ENCODE data around the gene HHLA2.
"Not testable (repeated sequence)": the region's sequence is repeated elsewhere in the genome, so short reads cannot be mapped to it uniquely, and the experiment has no call there.

HHLA2 gene

GRCh38 chr3:108343491-108343890 is 47.1 kb downstream of the HHLA2 start:
- no peak for DNase-seq

GRCh38 chr3:108345492-108346205 is 49.3 kb downstream of the HHLA2 start:
- DNase-seq: no peak

- no peak for DNase-seq
Observed at GRCh38 chr3:108346301-108347227, 50.2 kb downstream of the HHLA2 start.

GRCh38 chr3:108352176-108352575 is 55.8 kb downstream of the HHLA2 start:
- DNase-seq: no peak

GRCh38 chr3:108354562-108354961 is 58.2 kb downstream of the HHLA2 start:
- no peak for DNase-seq

- no peak for DNase-seq
Observed at GRCh38 chr3:108357042-108357441, 60.7 kb downstream of the HHLA2 start.

GRCh38 chr3:108359011-108359410 is 62.7 kb downstream of the HHLA2 start:
- DNase-seq: no peak

GRCh38 chr3:108376026-108376425 is 79.7 kb downstream of the HHLA2 start:
- no peak for DNase-seq

- DNase-seq: no peak
Observed at GRCh38 chr3:108377384-108377783, 81.0 kb downstream of the HHLA2 start.

GRCh38 chr3:108378153-108378951 is 82.0 kb downstream of the HHLA2 start:
- DNase-seq: no peak

GRCh38 chr3:108378952-108379342 is 82.6 kb downstream of the HHLA2 start:
- not testable (repeated sequence) for DNase-seq

GRCh38 chr3:108380128-108380795 is 83.9 kb downstream of the HHLA2 start:
- DNase-seq: no peak

- DNase-seq: no peak
Observed at GRCh38 chr3:108381529-108382140, 85.3 kb downstream of the HHLA2 start.

- no peak for DNase-seq
Observed at GRCh38 chr3:108383306-108383705, 87.0 kb downstream of the HHLA2 start.

- no peak for DNase-seq
Observed at GRCh38 chr3:108387063-108387462, 90.7 kb downstream of the HHLA2 start.

GRCh38 chr3:108388136-108389132 is 92.1 kb downstream of the HHLA2 start:
- no peak for DNase-seq

- DNase-seq: no peak
Observed at GRCh38 chr3:108389372-108389771, 93.0 kb downstream of the HHLA2 start.

- DNase-seq: peak; percentile 89
Observed at GRCh38 chr3:108391917-108392593, 95.7 kb downstream of the HHLA2 start.

GRCh38 chr3:108393128-108393900 is 97.0 kb downstream of the HHLA2 start:
- DNase-seq: peak; percentile 30

All from DMS 273 treated with DMSO at 0.1 percent for 48 hours (cell line).